DOHH2 (cell line): ENCODE results near the gene FNDC11.

Experiments used
- EZH2phosphoT487 ChIP-seq: fragments of 200-600 bp; sonication (generic); IDR thresholded peaks from 2 replicates; pipeline ENCODE4 v1.6.1; 2017; ENCODE audit warnings: borderline replicate concordance, mild to moderate bottlenecking, antibody characterized with exemption, low read length, moderate library complexity, mixed read lengths
- TF ChIP-seq, protein P1 (sequence below): fragments of 200-600 bp; sonication (generic); IDR thresholded peaks from one replicate; pipeline ENCODE4 v1.5.1; 2014; ENCODE audit warnings: antibody characterized with exemption, mild to moderate bottlenecking, low read depth, low read length; ENCODE audit not compliant: poor library complexity, severe bottlenecking

- TF ChIP-seq, protein P1, sequence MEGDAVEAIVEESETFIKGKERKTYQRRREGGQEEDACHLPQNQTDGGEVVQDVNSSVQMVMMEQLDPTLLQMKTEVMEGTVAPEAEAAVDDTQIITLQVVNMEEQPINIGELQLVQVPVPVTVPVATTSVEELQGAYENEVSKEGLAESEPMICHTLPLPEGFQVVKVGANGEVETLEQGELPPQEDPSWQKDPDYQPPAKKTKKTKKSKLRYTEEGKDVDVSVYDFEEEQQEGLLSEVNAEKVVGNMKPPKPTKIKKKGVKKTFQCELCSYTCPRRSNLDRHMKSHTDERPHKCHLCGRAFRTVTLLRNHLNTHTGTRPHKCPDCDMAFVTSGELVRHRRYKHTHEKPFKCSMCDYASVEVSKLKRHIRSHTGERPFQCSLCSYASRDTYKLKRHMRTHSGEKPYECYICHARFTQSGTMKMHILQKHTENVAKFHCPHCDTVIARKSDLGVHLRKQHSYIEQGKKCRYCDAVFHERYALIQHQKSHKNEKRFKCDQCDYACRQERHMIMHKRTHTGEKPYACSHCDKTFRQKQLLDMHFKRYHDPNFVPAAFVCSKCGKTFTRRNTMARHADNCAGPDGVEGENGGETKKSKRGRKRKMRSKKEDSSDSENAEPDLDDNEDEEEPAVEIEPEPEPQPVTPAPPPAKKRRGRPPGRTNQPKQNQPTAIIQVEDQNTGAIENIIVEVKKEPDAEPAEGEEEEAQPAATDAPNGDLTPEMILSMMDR = no peak
- no peak for TF ChIP-seq EZH2phosphoT487
Observed at GRCh38 chr20:63555661-63556381, 1.9 kb downstream of the FNDC11 start.
